ENCODE measurements around the gene ERBB2. TPM values are rescaled to one million over a fixed set of nuclear protein-coding genes. Genes with fewer than 3 reads are reported as not detected.
A peak's percentile ranks its signal among the peaks of the same experiment; 100 is the strongest.

Gene ERBB2
- total RNA-seq, 1 experiment from 2014 or later = 216 TPM

DNA sequence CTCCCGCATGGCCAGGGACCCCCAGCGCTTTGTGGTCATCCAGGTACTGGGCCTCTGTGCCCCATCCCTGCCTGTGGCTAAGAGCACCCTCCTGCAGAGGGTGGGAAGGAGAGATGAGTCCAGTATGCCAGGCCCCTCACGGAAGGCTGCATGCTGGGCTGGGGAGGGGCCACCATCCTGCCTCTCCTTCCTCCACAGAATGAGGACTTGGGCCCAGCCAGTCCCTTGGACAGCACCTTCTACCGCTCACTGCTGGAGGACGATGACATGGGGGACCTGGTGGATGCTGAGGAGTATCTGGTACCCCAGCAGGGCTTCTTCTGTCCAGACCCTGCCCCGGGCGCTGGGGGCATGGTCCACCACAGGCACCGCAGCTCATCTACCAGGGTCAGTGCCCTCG, 26.8 kb downstream of the ERBB2 start:
- Histone ChIP-seq H3K14ac (ENCODE audit: insufficient read depth, low read length) (no peak overlapping the region), H2BK15ac (ENCODE audit: low read depth, low read length) (no peak overlapping the region), H3K9ac (ENCODE audit: extremely low read depth, insufficient read length, low read length) (no peak overlapping the region), H2AK5ac (ENCODE audit: insufficient read length, low read length) (no peak overlapping the region), H4K8ac (replicated peaks; ENCODE audit: insufficient read length, low read depth, low read length) (no peak overlapping the region), H3K27ac (ENCODE audit: insufficient read length, low read depth, low read length) (no peak overlapping the region), H3K4ac (ENCODE audit: low read depth, low read length) (no peak overlapping the region), H3K23ac (ENCODE audit: insufficient read length, low read depth, low read length) (no peak overlapping the region), H3K4me1 (ENCODE audit: insufficient read depth, low read length) (peaks cover 1% of the 10 kb centered on the region; the same call in 1 of the 2 replicates), H2BK20ac (ENCODE audit: low read depth, low read length, poor library complexity, severe bottlenecking) (no peak overlapping the region), H3K18ac (ENCODE audit: insufficient read length, low read depth, low read length) (no peak overlapping the region), H4K5ac (ENCODE audit: insufficient read length, low read depth, low read length) (no peak overlapping the region), H3K27me3 (ENCODE audit: insufficient read depth, low read length) (no peaks in the 10 kb centered on the region), H2BK5ac (ENCODE audit: insufficient read length, low read length) (no peak overlapping the region), H3K23me2 (ENCODE audit: insufficient read length, low read depth, low read length, poor library complexity, severe bottlenecking) (peaks cover 5% of the 10 kb centered on the region), H3K56ac (ENCODE audit: insufficient read length, low read depth, low read length) (no peak overlapping the region), H3K79me2 (ENCODE audit: insufficient read depth, low read length) (no peaks in the 10 kb centered on the region), H3K79me1 (ENCODE audit: insufficient read depth, low read depth, low read length, poor library complexity, severe bottlenecking) (no peaks in the 10 kb centered on the region), H2AFZ (ENCODE audit: low read length) (no peak overlapping the region), H3T11ph (ENCODE audit: low read length) (no peak overlapping the region), H3K4me2 (ENCODE audit: insufficient read depth, insufficient read length, low read length) (no peak overlapping the region), H2BK120ac (ENCODE audit: low read depth, low read length, poor library complexity, severe bottlenecking) (no peak overlapping the region), H3K9me3 (ENCODE audit: control insufficient read depth, low read depth, low read length) (no peaks in the 10 kb centered on the region), H4K20me1 (ENCODE audit: control insufficient read depth, insufficient read depth, insufficient read length) (no peaks in the 10 kb centered on the region), H2BK12ac (ENCODE audit: insufficient read length, low read depth, low read length) (no peak overlapping the region), H4K91ac (ENCODE audit: insufficient read length, low read depth, low read length) (no peak overlapping the region)
- H3K4me1 Mint-ChIP-seq = peaks cover 18 to 23% of the 10 kb centered on the region in 2 experiments
- no peaks in the 10 kb centered on the region for H3K9me3 Mint-ChIP-seq
- no peak for TF ChIP-seq CTCF (conservative IDR thresholded peaks at IDR 0.05)
- no peaks in the 10 kb centered on the region; the same call in 1 of the 2 replicates for H3K27me3 Mint-ChIP-seq (ENCODE audit: low read depth)
- DNase-seq = no peak
- no CpG with 5 or more reads among the region's 9 CpGs for WGBS (ENCODE audit: extremely low coverage, insufficient read length, low lambda C conversion rate)
- peaks cover 43 to 76% (median 71%) of the 10 kb centered on the region in 3 experiments for H3K36me3 Mint-ChIP-seq (ENCODE audit: insufficient read depth in 1 of 3, low read depth in 3 of 3)
- peak overlapping the region in 1 of 3 experiments; percentile 46; a peak in 1 of 7 replicates for H3K27ac Mint-ChIP-seq
- H3K4me3 Mint-ChIP-seq = no peak overlapping the region
